OCI-LY1 (cell line): ENCODE results near the gene PVRIG.

Experiments used
- EZH2 ChIP-seq: fragments of 200-600 bp; sonication (generic), shearing (Covaris generic); IDR thresholded peaks from 2 replicates; pipeline ENCODE4 v1.8.0; 2017; ENCODE audit warnings: borderline replicate concordance, mixed run types, mild to moderate bottlenecking, antibody characterized with exemption, low read length, moderate library complexity, mixed read lengths
- TF ChIP-seq, protein P1 (sequence below): fragments of 200-600 bp; sonication (generic), shearing (Covaris generic); IDR thresholded peaks from 2 replicates; pipeline ENCODE4 v1.5.1; 2017; ENCODE audit warnings: mild to moderate bottlenecking, antibody characterized with exemption, low read length, moderate library complexity, mixed read lengths

DNA sequence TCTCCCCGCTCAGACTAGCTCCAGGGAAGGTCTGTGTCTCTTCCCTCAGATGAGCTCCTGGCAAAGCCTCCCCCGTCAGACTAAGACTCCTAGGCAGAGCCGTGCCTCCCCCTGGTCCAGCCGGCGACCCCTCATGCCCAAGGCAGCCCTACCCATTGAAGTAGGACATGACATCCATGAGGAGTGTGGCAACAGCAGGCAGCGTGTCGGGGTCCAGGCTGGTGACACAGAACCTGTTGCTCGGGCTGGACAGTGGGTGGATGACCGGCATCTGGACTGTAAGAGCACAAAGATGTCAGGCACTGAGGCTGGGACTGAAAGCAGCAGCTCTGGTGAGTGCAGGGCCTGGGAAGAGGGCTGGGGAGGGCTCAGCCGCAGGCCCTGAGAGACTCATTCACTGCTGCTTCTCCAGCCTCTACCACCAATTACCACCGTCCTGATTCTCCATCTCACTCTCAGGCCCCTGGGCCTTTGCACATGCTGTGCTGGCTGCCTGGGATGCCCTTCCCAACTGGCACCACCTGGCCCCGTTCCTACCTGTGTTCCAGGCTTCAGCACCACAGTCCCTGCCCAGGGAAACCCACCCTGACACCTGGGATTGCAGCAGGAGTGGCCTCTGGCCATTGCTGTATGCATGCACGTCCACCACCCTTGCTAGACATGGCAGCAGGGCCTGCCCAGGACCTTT lies 2.8 kb downstream of the PVRIG start:
- TF ChIP-seq, protein P1, sequence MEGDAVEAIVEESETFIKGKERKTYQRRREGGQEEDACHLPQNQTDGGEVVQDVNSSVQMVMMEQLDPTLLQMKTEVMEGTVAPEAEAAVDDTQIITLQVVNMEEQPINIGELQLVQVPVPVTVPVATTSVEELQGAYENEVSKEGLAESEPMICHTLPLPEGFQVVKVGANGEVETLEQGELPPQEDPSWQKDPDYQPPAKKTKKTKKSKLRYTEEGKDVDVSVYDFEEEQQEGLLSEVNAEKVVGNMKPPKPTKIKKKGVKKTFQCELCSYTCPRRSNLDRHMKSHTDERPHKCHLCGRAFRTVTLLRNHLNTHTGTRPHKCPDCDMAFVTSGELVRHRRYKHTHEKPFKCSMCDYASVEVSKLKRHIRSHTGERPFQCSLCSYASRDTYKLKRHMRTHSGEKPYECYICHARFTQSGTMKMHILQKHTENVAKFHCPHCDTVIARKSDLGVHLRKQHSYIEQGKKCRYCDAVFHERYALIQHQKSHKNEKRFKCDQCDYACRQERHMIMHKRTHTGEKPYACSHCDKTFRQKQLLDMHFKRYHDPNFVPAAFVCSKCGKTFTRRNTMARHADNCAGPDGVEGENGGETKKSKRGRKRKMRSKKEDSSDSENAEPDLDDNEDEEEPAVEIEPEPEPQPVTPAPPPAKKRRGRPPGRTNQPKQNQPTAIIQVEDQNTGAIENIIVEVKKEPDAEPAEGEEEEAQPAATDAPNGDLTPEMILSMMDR: no peak
- no peak for TF ChIP-seq EZH2
